NT2/D1 (cell line): ENCODE measurements around the gene AHNAK.
"Not testable (repeated sequence)": the region's sequence is repeated elsewhere in the genome, so short reads cannot be mapped to it uniquely, and the experiment has no call there.

Experiments
- DNase-seq: peaks from one replicate; pipeline ENCODE4 v3.0.0-alpha.2; 2011; ENCODE audit warnings: low read depth, low spot score
- H3K27me3 ChIP-seq: 2 replicates; pipeline ENCODE4 v1.6.0; 2011; ENCODE audit warnings: mild to moderate bottlenecking; ENCODE audit not compliant: insufficient read length, insufficient read depth
- H3K36me3 ChIP-seq: 2 replicates; pipeline ENCODE4 v1.6.1; 2011; ENCODE audit warnings: mild to moderate bottlenecking, low read length, mixed read lengths; ENCODE audit not compliant: insufficient read depth, insufficient read length
- H3K4me1 ChIP-seq: 2 replicates; pipeline ENCODE4 v1.5.1; 2011; ENCODE audit not compliant: insufficient read depth, insufficient read length
- H3K4me3 ChIP-seq: 2 replicates; pipeline ENCODE4 v1.5.1; 2011; ENCODE audit warnings: low read depth; ENCODE audit not compliant: insufficient read length
- H3K9ac ChIP-seq: 2 replicates; pipeline ENCODE4 v1.6.0; 2011; ENCODE audit warnings: low read depth; ENCODE audit not compliant: insufficient read length
- H3K9me3 ChIP-seq: 2 replicates; pipeline ENCODE4 v1.5.1; 2011; ENCODE audit warnings: mild to moderate bottlenecking, low read length; ENCODE audit not compliant: insufficient read depth
- SUZ12 ChIP-seq: IDR thresholded peaks from 2 replicates; pipeline ENCODE4 v1.6.1; 2011; ENCODE audit not compliant: insufficient read length, insufficient read depth; ENCODE audit errors: extremely low read depth
- YY1 ChIP-seq: IDR thresholded peaks from 2 replicates; pipeline ENCODE4 v1.6.1; 2011; ENCODE audit not compliant: insufficient read length, insufficient read depth
- ZNF274 ChIP-seq: IDR thresholded peaks from 2 replicates; pipeline ENCODE4 v1.6.1; 2011; ENCODE audit warnings: mild to moderate bottlenecking, low read depth, low read length

AHNAK gene

DNA sequence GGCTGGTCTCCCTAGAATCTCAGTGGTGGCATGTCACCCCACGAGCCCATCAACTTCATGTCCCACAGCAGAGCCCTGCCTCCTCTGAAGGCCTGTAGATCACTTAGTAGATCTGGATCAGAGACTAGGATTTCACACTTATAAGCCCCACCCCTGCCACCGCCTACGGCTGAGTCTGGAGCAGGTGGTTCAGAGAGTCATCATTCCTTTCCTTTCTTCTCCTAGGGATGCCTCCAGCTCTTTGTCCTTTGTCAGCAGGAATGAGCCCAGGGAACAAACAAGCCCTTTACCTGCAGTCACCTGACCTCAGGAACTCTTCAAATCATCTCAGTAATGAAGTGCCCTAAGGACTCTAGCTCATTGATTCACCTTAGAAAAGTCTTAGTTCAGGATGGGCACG is 90.0 kb downstream of the AHNAK start:
- H3K27me3 ChIP-seq = no peaks in the 10 kb centered on the region
- no peak for DNase-seq
- no peak overlapping the region for H3K4me3 ChIP-seq
- no peak overlapping the region for H3K9ac ChIP-seq
- no peaks in the 10 kb centered on the region for H3K36me3 ChIP-seq
- H3K4me1 ChIP-seq = peaks cover 3% of the 10 kb centered on the region
- no peak for TF ChIP-seq ZNF274
- no peak for TF ChIP-seq YY1
- no peak for TF ChIP-seq SUZ12
- no peaks in the 10 kb centered on the region for H3K9me3 ChIP-seq

DNA sequence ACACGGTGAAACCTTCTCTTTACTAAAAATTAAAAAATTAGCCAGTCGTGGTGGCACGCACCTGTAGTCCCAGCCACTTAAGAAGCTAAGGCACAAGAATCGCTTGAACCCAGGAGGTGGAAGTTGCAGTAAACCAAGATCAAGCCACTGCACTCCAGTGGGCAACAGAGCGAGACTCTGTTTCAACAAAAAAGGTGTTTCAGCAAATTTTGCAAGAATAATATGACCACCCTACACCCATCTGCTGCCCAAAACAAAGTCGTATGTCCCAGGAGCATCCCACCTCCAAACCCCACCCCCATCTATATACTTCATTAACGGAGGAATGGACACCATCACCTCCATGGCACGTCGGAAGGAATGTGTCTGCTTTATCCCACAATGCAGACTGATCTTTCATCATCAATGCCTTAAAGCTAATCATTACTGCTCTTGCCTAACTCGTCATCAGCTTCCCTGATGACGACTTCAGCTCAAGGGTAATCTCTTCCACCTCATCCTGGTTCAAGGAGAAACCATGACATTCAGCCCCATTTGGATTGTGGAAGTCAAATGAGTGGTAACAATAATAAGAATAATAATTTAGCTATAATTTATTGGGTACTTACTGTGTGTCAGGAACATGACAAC is 93.7 kb downstream of the AHNAK start:
- peaks cover 3% of the 10 kb centered on the region for H3K4me1 ChIP-seq

DNA sequence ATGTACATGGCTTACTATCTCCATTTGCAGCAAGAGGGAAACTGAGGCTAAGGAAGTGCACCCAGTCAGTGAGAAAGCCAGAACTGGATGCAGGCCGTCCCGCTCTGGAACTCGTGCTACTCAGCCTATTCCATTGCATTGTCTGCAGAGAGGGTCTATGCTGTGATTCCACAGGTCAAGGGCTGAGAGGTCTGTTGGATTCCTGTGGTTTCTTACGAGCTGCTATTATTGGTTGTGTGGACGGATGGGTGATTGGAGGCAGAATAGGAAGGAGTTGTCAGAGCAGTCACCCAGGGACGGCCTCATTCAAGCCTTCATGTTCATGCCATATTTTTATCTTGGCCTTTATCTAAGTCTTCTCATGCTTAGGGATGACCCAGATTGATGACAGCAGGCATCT is 94.3 kb downstream of the AHNAK start:
- no peaks in the 10 kb centered on the region for H3K9me3 ChIP-seq
- H3K4me1 ChIP-seq = peaks cover 3% of the 10 kb centered on the region
- no peak overlapping the region for H3K4me3 ChIP-seq
- TF ChIP-seq YY1 = no peak
- TF ChIP-seq ZNF274 = no peak
- no peak for TF ChIP-seq SUZ12
- H3K9ac ChIP-seq = no peak overlapping the region
- DNase-seq = no peak
- peaks cover 3% of the 10 kb centered on the region for H3K27me3 ChIP-seq
- H3K36me3 ChIP-seq = no peaks in the 10 kb centered on the region

More for the DNA sequence above, 93.7 kb downstream of the AHNAK start:
- Histone ChIP-seq H3K9me3 (no peaks in the 10 kb centered on the region), H3K4me3 (no peak overlapping the region), H3K9ac (no peak overlapping the region), H3K36me3 (no peaks in the 10 kb centered on the region), H3K27me3 (no peaks in the 10 kb centered on the region)
- no peak for TF ChIP-seq SUZ12
- TF ChIP-seq ZNF274 = no peak
- no peak for TF ChIP-seq YY1
- DNase-seq = no peak

DNA sequence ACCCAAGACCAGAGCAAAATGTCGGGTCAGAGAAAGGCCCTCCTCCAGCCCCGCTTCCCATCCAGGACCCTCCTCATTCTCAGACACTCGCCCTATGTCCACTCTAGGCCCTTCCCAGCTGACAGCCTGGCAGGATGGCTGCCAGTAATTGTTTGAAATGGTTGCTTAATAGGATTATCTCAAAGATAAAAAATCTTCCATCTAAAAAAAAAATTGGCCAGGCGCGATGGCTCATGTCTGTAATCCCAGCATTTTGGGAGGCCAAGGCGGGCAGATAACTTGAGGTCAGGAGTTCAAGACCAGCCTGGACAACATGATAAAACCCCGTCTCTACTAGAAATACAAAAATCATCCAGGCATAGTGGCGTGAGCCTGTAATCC is 95.4 kb downstream of the AHNAK start:
- TF ChIP-seq YY1 = no peak
- TF ChIP-seq ZNF274 = no peak
- TF ChIP-seq SUZ12 = no peak
- no peaks in the 10 kb centered on the region for H3K36me3 ChIP-seq

DNA sequence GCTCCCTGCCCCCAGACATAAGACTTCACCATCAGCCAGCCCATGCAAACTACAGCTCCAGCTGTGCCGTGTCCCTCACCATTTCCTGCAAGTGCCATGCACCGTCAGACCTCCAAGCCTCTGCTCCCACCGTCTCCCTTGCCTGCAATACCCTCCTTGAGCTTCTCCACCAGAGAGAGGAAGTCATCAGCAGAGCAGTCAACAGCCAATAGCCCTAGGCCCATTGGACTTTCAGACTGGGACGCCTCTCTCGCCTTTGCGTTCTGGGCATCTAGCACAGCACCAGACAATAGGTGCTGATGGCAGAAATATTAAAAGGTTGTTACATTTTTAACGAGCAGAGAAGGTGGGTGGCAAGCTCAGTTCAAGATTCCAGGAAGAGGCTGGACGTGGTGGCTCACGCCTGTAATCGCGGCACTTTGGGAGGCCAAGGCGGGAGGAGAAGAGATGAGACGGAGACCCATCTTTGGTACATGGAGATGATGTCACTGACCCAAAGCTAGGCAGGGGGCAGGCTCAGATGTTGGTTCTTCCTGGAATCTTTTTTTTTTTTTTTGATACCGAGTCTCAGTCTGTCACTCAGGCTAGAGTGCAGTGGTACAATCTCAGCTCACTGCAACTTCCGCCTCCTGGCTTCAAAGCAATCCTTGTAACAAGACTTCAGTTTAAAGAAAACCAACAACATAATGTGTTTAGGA is 95.9 kb downstream of the AHNAK start:
- Histone ChIP-seq H3K9me3 (no peaks in the 10 kb centered on the region), H3K4me1 (peaks cover 3% of the 10 kb centered on the region), H3K4me3 (no peak overlapping the region), H3K27me3 (peaks cover 8% of the 10 kb centered on the region), H3K36me3 (no peaks in the 10 kb centered on the region), H3K9ac (no peak overlapping the region)
- DNase-seq = no peak
- TF ChIP-seq YY1 = no peak
- no peak for TF ChIP-seq ZNF274
- TF ChIP-seq SUZ12 = no peak

More for the DNA sequence above, 95.4 kb downstream of the AHNAK start:
- DNase-seq = no peak
- Histone ChIP-seq H3K4me1 (peaks cover 3% of the 10 kb centered on the region), H3K9ac (no peak overlapping the region), H3K4me3 (no peak overlapping the region), H3K9me3 (no peaks in the 10 kb centered on the region), H3K27me3 (peaks cover 8% of the 10 kb centered on the region)

DNA sequence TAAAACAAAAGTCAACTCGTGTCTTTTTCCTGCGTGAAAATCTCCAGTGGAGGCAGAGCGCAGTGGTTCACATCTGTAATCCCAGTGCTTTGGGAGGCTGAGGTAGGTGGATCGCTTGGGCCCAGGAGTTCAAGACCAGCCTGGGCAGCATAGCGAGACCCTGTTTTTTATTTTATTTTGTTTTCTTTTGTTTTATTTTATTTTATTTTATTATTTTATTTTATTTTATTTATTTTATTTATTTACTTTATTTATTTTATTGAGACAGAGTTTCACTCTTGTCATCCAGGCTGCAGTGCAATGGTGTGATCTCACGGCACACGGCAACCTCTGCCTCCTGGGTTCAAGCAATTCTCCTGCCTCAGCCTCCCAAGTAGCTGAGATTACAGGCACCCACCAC is 96.7 kb downstream of the AHNAK start:
- not testable (repeated sequence) for H3K4me1 ChIP-seq, H3K4me3 ChIP-seq, H3K27me3 ChIP-seq, H3K9ac ChIP-seq, DNase-seq, H3K36me3 ChIP-seq, H3K9me3 ChIP-seq

DNA sequence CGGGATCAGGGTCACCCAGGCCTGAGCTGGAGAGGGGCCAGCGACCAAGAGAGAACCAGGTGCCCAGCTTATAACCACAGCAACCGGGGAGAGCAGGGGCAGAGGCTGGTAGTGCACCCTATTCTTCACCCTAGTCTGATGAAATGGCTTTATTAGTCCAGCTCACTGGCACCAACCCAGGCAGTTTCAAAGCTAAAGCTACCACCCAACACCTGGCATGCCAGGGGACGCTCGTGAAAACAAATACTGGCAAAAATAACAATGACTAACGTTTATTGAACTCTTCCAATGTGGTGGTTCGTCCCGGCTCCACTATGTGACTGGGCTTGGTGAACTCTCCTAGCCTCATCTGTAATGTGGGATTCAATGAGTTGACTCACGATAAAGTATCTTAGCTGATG is 97.2 kb downstream of the AHNAK start:
- Histone ChIP-seq H3K27me3 (peaks cover 8% of the 10 kb centered on the region), H3K9me3 (no peaks in the 10 kb centered on the region), H3K36me3 (no peaks in the 10 kb centered on the region), H3K4me1 (peaks cover 3% of the 10 kb centered on the region), H3K4me3 (no peak overlapping the region), H3K9ac (no peak overlapping the region)
- DNase-seq = no peak
- no peak for TF ChIP-seq SUZ12
- no peak for TF ChIP-seq YY1
